CD4-positive, alpha-beta T cell treated with Interleukin-17A for 4 hours (primary cell): ENCODE data around the gene IQGAP1.
"Not testable (repeated sequence)": the region's sequence is repeated elsewhere in the genome, so short reads cannot be mapped to it uniquely, and the experiment has no call there.

Experiments used
- DNase-seq: peaks from one replicate; pipeline ENCODE4 v3.0.0-alpha.2; 2020; ENCODE audit warnings: mixed read lengths

IQGAP1 gene

GRCh38 chr15:90410316-90410715 lies 22.3 kb downstream of the IQGAP1 start:
- DNase-seq, result not testable (repeated sequence)

DNA sequence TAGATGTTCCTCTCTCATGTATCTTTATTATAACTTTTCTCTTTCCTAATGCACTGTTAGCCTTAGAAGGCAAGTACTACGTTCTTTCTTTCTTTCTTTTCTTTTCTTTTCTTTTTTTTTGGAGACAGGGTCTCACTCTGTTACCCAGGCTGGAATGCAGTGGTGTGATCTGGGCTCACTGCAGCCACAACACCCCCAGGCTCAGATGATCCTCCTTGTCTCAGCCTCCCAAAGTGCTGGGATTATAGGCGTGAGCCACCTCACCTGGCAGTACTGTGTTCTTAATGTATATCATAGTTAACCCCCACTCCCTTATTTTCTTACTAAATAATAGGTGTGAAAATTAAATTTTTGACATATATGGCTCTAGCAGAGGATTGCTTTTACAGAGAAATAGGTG lies 23.1 kb downstream of the IQGAP1 start:
- DNase-seq, result no peak

- peak; percentile 20 for DNase-seq
These were observed 24.5 kb downstream of the IQGAP1 start for GRCh38 chr15:90412356-90413194.

- DNase-seq, result no peak
These were observed 25.7 kb downstream of the IQGAP1 start for GRCh38 chr15:90413411-90414379.

DNA sequence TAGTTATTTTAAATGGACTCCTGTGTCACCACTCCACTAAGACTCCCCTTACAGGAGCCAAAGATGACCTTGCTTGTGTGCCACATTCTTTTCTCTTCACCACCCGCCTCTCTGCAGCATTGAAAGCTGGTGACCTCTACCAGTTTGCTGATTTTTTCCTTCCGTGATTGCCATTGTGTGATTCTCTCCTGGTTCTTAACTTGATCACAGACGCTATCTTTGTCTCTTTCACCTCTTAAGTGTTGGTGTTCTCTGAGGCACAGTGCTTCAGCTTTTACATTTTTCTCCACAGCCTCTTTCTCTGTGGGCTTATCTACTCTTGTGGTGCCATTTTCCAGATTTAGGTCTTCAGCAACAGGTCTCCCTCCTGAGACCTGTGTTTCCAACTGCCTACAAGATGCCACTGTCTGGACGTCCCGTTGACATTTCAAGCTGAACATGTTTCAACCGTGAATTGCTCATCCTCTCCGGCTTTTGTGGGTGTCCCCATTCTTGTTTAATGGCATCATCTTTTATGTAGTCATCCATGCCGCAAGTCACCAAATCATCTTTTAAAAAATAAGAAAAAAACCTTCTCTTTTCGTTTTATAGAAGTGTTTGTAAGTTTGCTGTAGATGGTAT lies 26.5 kb downstream of the IQGAP1 start:
- DNase-seq, result peak; percentile 15

GRCh38 chr15:90416052-90416451 lies 28.0 kb downstream of the IQGAP1 start:
- DNase-seq, result not testable (repeated sequence)

DNA sequence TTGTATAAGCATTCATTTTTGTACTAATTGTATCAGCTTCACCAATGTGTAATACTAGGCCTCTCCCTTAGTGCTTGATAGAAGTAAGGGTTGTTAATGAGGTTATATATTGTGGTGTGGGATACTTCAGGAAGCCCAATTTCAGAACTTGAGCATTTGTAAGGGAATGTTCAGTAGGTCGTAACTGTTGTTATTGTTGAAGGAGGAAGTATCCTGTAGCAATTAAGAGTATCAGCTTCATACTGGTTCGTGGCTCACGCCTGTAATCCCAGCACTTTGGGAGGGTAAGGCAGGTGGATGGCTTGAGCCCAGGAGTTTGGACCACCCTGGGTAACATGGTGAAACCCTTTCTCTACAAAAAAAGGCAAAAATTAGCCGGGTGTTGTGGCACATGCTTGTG lies 30.6 kb downstream of the IQGAP1 start:
- DNase-seq, result no peak

DNA sequence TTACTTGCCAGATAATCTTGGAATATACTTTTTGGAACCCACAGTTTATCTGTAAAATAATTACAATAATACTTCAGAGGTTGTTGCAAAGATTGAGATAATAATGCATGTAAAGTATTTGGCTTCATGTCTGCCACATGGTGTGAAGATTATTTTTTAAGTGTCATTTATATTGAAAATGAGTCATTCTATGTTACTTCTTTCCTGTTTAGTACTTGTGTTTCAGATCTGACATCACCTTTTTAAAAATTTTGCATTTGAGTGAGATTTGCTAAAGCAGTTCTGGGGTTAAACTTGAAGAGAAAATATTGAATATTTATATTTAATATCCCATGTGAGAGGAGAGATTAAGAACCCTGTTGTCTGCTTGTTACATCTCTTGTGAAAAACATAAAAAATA lies 31.2 kb downstream of the IQGAP1 start:
- DNase-seq, result no peak

GRCh38 chr15:90419738-90420406 lies 31.8 kb downstream of the IQGAP1 start:
- no peak for DNase-seq

DNA sequence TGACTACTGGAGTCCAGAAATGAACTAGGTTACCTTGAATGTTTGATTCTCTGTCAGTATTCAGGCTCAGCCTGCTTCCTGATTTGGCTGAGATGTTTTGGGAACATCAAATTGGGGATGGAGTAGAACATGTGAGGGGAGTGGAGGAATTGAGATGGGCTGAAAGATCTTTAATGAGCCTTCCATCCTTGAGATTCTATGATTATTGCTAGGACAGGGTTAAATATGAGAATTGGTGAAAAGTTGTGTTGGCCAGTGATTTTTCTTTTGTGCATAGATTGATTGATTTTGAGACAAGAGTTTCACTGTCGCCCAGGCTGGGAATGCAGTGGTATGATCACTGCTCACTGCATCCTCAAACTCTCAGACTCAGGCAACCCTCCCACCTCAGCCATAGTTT lies 32.4 kb downstream of the IQGAP1 start:
- no peak for DNase-seq

GRCh38 chr15:90421527-90421926 lies 33.5 kb downstream of the IQGAP1 start:
- no peak for DNase-seq

GRCh38 chr15:90422043-90422442 lies 34.0 kb downstream of the IQGAP1 start:
- DNase-seq, result no peak

DNA sequence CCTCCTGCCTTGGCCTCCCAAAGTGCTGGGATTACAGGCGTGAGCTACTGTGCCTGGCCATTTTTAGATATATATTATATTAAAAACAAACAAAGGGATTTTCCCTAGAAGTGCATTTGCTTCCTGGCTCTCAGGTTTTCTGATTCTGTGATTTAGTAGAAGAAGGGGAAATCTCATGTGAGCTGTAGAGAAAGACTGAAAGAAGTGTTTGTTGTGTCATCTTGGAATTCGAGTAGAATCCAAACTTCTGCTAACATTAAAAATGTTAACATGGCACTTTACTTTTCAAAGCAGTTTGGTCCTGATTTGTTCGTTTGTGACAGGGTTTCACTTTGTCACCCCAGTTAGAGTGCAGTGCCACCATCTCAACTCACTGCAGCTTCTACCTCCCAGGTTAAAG lies 34.9 kb downstream of the IQGAP1 start:
- no peak for DNase-seq

GRCh38 chr15:90423801-90424319 lies 35.8 kb downstream of the IQGAP1 start:
- DNase-seq, result no peak

DNA sequence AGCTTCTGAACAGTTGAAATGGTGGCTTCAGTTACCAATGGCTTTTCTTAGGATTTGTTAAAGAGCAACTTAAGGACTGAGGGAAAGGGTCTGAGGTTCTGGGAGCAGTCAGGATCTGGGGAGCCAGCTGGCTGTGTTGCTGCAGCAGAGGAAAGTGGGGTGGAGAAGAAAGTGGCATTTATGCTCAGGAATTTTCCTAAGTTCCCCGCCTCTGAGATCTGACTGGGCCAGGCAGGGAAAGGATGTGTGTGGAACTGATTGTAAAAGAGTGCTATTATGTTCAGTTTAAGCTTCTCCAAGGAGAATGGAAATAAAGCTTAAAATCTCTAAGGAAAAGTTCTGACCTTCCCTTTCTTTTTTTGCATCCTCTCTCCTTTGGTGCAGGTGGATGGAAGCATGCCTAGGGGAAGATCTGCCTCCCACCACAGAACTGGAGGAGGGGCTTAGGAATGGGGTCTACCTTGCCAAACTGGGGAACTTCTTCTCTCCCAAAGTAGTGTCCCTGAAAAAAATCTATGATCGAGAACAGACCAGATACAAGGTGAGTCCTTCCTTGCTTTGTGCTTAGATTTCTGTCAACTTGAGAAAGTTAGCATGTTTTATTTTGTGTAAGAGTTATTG lies 37.8 kb downstream of the IQGAP1 start:
- DNase-seq, result no peak

GRCh38 chr15:90427185-90427584 lies 39.1 kb downstream of the IQGAP1 start:
- no peak for DNase-seq

- DNase-seq, result no peak
These were observed 44.2 kb downstream of the IQGAP1 start for GRCh38 chr15:90432253-90432652.

- DNase-seq, result no peak
These were observed 47.8 kb downstream of the IQGAP1 start for GRCh38 chr15:90435652-90436337.

DNA sequence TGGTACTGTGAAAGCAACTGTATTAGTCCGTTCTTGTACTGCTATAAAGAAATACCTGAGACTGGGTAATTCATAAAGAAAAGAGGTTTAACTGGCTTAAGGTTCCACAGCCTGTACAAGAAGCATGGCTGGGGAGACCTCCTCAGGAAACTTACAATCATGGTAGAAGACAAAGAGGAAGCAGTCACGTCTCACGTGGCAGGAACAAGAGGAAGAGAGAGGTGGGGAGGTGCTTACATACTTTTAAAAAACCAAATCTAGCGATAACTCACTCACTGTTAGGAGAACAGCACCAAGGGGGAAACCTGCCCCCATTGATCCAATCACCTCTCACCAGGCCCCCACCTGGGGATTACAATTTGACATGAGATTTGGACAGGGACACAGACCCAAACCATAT lies 48.9 kb downstream of the IQGAP1 start:
- DNase-seq, result no peak

GRCh38 chr15:90437516-90437915 lies 49.5 kb downstream of the IQGAP1 start:
- DNase-seq, result no peak

GRCh38 chr15:90439946-90440345 lies 51.9 kb downstream of the IQGAP1 start:
- DNase-seq, result no peak
